G401.6 (cell line): ENCODE measurements around the gene TAF11L4.
"Not testable (repeated sequence)": the region's sequence is repeated elsewhere in the genome, so short reads cannot be mapped to it uniquely, and the experiment has no call there.

Experiments
- FAIRE-seq: peaks from 2 replicates; lab custom pipeline; 2012; peaks lifted over from hg19 to GRCh38; lab: Jason Lieb, UNC

The TAF11L4 gene

DNA sequence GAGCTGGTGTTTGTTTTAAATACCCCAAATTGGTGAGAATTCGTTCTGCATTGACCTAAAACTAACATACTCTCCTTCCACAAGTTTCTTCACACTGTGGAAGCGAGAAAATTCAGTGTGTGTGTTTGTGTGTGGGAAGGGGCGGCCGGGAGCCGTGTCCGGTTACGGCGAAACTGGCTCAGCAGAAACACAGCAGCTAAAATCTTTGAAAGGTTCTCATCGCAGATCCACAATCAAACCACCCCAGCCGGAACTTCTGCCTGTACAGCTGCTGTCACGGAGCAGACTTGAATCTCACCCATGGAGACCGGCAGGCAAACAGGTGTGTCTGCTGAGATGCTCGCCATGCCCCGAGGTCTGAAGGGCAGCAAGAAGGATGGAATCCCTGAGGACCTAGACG is at the start of gene TAF11L4:
Gene TAF11L4 (plus strand): TSS at position 301 of the 400 bp plus-strand sequence.
- FAIRE-seq: not testable (repeated sequence)

DNA sequence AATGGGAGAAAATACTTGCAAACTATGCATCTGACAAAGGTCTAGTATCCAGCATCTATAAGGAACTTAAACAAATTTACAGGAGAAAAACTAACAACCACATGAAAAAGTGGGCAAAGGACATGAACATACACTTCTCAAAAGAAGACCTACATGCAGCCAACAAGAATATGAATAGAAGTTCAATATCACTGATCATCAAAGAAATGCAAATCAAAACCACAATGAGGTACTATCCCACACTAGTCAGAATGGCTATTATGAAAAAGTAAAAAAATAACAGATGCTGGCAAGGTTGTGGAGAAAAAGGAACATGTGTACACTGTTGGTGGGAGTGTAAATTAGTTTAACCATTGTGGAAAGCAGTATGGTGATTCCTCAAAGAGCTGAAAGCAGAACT is 46.5 kb upstream of the TAF11L4 start:
- not testable (repeated sequence) for FAIRE-seq

GRCh38 chr5:17477043-17477442 is 44.6 kb upstream of the TAF11L4 start:
- FAIRE-seq: no peak

GRCh38 chr5:17477573-17478265 is 43.9 kb upstream of the TAF11L4 start:
- FAIRE-seq: no peak

GRCh38 chr5:17481378-17481777 is 40.2 kb upstream of the TAF11L4 start:
- FAIRE-seq: no peak

- FAIRE-seq: no peak
Measured at GRCh38 chr5:17482790-17483189, 38.8 kb upstream of the TAF11L4 start.

- not testable (repeated sequence) for FAIRE-seq
Measured at GRCh38 chr5:17486464-17487173, 35.0 kb upstream of the TAF11L4 start.

DNA sequence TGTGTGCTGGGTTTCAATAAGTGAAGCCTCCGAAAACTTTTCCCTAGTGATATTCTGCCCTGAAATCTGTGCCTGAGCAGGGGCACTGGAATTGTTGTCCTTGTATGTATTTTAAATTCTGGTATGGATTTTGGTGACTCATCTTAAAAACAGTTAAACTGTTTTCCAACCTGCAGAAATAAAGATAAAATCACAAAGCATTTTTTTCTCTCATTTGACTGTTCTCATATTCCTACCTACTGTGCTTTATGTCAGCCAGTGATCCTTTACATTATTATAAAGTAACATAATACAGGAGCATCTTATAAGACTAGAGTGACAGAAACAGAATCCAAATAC is 34.5 kb upstream of the TAF11L4 start:
- no peak for FAIRE-seq

- FAIRE-seq: not testable (repeated sequence)
Measured at GRCh38 chr5:17491257-17491656, 30.3 kb upstream of the TAF11L4 start.

GRCh38 chr5:17492770-17493169 is 28.8 kb upstream of the TAF11L4 start:
- FAIRE-seq: no peak

DNA sequence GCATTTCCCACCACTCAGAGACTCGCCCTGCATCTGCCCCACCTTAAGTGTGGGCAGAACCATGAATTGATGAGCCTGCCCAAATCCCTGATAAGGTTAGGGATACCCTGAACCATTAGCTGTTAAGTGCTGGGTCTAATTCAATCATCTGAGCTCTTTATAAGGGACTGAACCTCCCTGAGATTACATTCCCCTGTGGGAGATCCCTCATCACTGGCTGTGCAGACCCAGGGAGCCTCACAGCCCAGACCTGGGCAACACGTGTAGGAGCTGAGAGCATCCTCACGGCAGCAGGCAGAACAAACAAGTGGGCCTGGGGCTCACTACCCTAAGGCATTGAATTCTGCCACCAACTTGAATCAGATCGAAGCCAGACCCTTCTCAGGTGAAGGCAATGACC is 24.2 kb upstream of the TAF11L4 start:
- no peak for FAIRE-seq

GRCh38 chr5:17497931-17498330 is 23.7 kb upstream of the TAF11L4 start, which contains the start of gene TAF11L2:
Gene TAF11L2 (plus strand): TSS chr5:17498231.
- not testable (repeated sequence) for FAIRE-seq

GRCh38 chr5:17511775-17512325 is 9.8 kb upstream of the TAF11L4 start:
- FAIRE-seq: no peak

DNA sequence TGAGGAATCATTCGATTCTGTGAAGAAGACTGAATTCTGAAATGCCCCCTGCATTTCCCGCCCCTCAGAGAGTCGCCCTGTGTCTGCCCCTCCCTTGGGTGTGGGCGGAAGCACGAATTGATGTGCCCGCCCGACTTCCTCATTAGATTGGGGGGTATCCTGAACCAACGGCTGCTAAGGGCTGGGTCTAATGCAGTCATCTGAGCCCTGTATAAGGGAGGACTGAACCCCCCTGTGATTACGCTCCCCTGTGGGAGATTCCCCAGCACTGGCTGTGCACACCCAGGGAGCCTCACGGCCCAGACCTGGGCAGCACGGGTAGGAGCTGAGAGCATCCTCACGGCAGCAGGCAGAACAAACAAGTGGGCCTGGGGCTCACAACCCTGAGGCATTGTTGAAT is 4.1 kb upstream of the TAF11L4 start:
- FAIRE-seq: not testable (repeated sequence)

DNA sequence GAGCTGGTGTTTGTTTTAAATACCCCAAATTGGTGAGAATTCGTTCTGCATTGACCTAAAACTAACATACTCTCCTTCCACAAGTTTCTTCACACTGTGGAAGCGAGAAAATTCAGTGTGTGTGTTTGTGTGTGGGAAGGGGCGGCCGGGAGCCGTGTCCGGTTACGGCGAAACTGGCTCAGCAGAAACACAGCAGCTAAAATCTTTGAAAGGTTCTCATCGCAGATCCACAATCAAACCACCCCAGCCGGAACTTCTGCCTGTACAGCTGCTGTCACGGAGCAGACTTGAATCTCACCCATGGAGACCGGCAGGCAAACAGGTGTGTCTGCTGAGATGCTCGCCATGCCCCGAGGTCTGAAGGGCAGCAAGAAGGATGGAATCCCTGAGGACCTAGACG is 3.5 kb upstream of the TAF11L4 start, which contains the start of gene TAF11L3:
Gene TAF11L3 (plus strand): TSS at position 301 of the 400 bp plus-strand sequence.
- FAIRE-seq: not testable (repeated sequence)

- FAIRE-seq: not testable (repeated sequence)
Measured at GRCh38 chr5:17519508-17519907, 2.1 kb upstream of the TAF11L4 start.

GRCh38 chr5:17524935-17525334 is 3.3 kb downstream of the TAF11L4 start, which contains the start of gene TAF11L5:
Gene TAF11L5 (plus strand): TSS chr5:17525235.
- FAIRE-seq: not testable (repeated sequence)

- FAIRE-seq: not testable (repeated sequence)
Measured at GRCh38 chr5:17526504-17526903, 4.9 kb downstream of the TAF11L4 start.

DNA sequence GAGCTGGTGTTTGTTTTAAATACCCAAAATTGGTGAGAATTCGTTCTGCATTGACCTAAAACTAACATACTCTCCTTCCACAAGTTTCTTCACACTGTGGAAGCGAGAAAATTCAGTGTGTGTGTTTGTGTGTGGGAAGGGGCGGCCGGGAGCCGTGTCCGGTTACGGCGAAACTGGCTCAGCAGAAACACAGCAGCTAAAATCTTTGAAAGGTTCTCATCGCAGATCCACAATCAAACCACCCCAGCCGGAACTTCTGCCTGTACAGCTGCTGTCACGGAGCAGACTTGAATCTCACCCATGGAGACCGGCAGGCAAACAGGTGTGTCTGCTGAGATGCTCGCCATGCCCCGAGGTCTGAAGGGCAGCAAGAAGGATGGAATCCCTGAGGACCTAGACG is 6.8 kb downstream of the TAF11L4 start, which contains the start of gene TAF11L6:
Gene TAF11L6 (plus strand): TSS at position 301 of the 400 bp plus-strand sequence.
- FAIRE-seq: not testable (repeated sequence)
